HepG2 (cell line): ENCODE data around the gene MAP3K3. TPM values are rescaled to one million over a fixed set of nuclear protein-coding genes. Genes with fewer than 3 reads are reported as not detected.

Experiments used
- CCAR2 ChIP-seq: fragments of 200-400 bp; formaldehyde crosslinking; optimal IDR thresholded peaks from 2 replicates; pipeline ENCODE3; 2018; ENCODE audit warnings: low read depth, mild to moderate bottlenecking, low read length, moderate library complexity
- GATAD2A ChIP-seq: IDR thresholded peaks from 2 replicates; pipeline ENCODE4 v1.6.1; 2016
- NFE2L1 ChIP-seq: sonication (generic); formaldehyde crosslinking; IDR thresholded peaks from 2 replicates; pipeline ENCODE4 v1.4.0; 2020; ENCODE audit warnings: missing genetic modification reagents, mild to moderate bottlenecking, borderline replicate concordance
- NFKB2 ChIP-seq: sonication (generic); formaldehyde crosslinking; IDR thresholded peaks from 2 replicates; pipeline ENCODE4 v1.4.0; 2020; ENCODE audit warnings: missing genetic modification reagents, borderline replicate concordance
- NFYB ChIP-seq: sonication (generic); formaldehyde crosslinking; IDR thresholded peaks from 2 replicates; pipeline ENCODE4 v1.4.0; 2020; ENCODE audit warnings: missing genetic modification reagents
- PAWR ChIP-seq: sonication (generic); formaldehyde crosslinking; IDR thresholded peaks from 2 replicates; pipeline ENCODE4 v1.4.0; 2020; ENCODE audit warnings: missing genetic modification reagents, mild to moderate bottlenecking, borderline replicate concordance
- RBM39 ChIP-seq: fragments of 200-400 bp; formaldehyde crosslinking; IDR thresholded peaks from one replicate; pipeline ENCODE4 v1.6.1; 2018; ENCODE audit warnings: antibody characterized with exemption, mild to moderate bottlenecking, low read depth, low read length; ENCODE audit not compliant: poor library complexity, severe bottlenecking
- TEAD3 ChIP-seq: optimal IDR thresholded peaks from 2 replicates; pipeline ENCODE3; 2016; ENCODE audit warnings: borderline replicate concordance
- ZKSCAN8 ChIP-seq: IDR thresholded peaks from 2 replicates; pipeline ENCODE4 v1.6.1; 2016; ENCODE audit warnings: borderline replicate concordance, missing genetic modification reagents, missing compliant biosample characterization
- ZNF224 ChIP-seq: sonication (generic); formaldehyde crosslinking; IDR thresholded peaks from 2 replicates; pipeline ENCODE4 v1.5.0; 2020; ENCODE audit warnings: mild to moderate bottlenecking, missing genetic modification reagents
- ZNF230 ChIP-seq: sonication (generic); formaldehyde crosslinking; IDR thresholded peaks from 2 replicates; pipeline ENCODE4 v1.4.0; 2020; ENCODE audit warnings: mild to moderate bottlenecking, missing genetic modification reagents
- ZNF337 ChIP-seq: sonication (generic); formaldehyde crosslinking; IDR thresholded peaks from 2 replicates; pipeline ENCODE4 v1.5.1; 2020; ENCODE audit warnings: missing genetic modification reagents, low read depth, mild to moderate bottlenecking, borderline replicate concordance
- ZNF709 ChIP-seq: sonication (generic); formaldehyde crosslinking; IDR thresholded peaks from 2 replicates; pipeline ENCODE4 v1.5.0; 2020; ENCODE audit warnings: mild to moderate bottlenecking, missing genetic modification reagents
- ZNF746 ChIP-seq: sonication (generic); formaldehyde crosslinking; IDR thresholded peaks from 2 replicates; pipeline ENCODE4 v1.8.0; 2022; ENCODE audit warnings: mild to moderate bottlenecking, missing genetic modification reagents
- ZNF777 ChIP-seq: sonication (generic); formaldehyde crosslinking; IDR thresholded peaks from 2 replicates; pipeline ENCODE4 v1.4.0; 2020; ENCODE audit warnings: missing genetic modification reagents
- ZNF782 ChIP-seq: sonication (generic); formaldehyde crosslinking; IDR thresholded peaks from 2 replicates; pipeline ENCODE4 v1.4.0; 2020; ENCODE audit warnings: missing genetic modification reagents, mild to moderate bottlenecking, borderline replicate concordance
- polyA plus RNA-seq, 8 experiments: library from polyadenylated mRNA; depleted of rRNA in 3 of 8; stranded (reverse) in 7 of 8; unstranded in 1 of 8; fragments of >200 nt; fragmentation: Illumina TruSeq in 4 of 8; extraction: Trizol in 4 of 8; gene quantifications; 2 replicates each; pipeline versions ENCODE4 v1.2.1 to v1.2.3, GENCODE V29; 2011 to 2016; ENCODE audit warnings: low read depth in 4 of 8, missing spikeins in 1 of 8, mixed read lengths in 1 of 8; ENCODE audit not compliant: insufficient read depth in 1 of 8
- total RNA-seq, 5 experiments: library from RNA; depleted of rRNA; stranded (reverse); fragments of >200 nt; fragmentation: Illumina TruSeq; extraction: Trizol; gene quantifications; 2 replicates each; pipeline ENCODE4 v1.2.3, GENCODE V29; 2016; ENCODE audit warnings: low read depth in 1 of 5
- TF ChIP-seq, protein P1 (sequence below): sonication (generic); formaldehyde crosslinking; IDR thresholded peaks from 2 replicates; pipeline ENCODE4 v1.4.0; 2020; ENCODE audit warnings: missing genetic modification reagents
- TF ChIP-seq, protein P2 (sequence below): sonication (generic); formaldehyde crosslinking; IDR thresholded peaks from 2 replicates; pipeline ENCODE4 v1.4.0; 2020; ENCODE audit warnings: missing genetic modification reagents
- TF ChIP-seq, protein P3 (sequence below): sonication (generic); formaldehyde crosslinking; IDR thresholded peaks from 2 replicates; pipeline ENCODE4 v1.5.0; 2020; ENCODE audit warnings: missing genetic modification reagents, mild to moderate bottlenecking, borderline replicate concordance

The MAP3K3 gene
- total and polyA plus RNA-seq, 2 of the 13 experiments (the other 11 are each of a cell fraction or from before 2014, with no cell fraction given), result 17.7 to 21.8 TPM

DNA sequence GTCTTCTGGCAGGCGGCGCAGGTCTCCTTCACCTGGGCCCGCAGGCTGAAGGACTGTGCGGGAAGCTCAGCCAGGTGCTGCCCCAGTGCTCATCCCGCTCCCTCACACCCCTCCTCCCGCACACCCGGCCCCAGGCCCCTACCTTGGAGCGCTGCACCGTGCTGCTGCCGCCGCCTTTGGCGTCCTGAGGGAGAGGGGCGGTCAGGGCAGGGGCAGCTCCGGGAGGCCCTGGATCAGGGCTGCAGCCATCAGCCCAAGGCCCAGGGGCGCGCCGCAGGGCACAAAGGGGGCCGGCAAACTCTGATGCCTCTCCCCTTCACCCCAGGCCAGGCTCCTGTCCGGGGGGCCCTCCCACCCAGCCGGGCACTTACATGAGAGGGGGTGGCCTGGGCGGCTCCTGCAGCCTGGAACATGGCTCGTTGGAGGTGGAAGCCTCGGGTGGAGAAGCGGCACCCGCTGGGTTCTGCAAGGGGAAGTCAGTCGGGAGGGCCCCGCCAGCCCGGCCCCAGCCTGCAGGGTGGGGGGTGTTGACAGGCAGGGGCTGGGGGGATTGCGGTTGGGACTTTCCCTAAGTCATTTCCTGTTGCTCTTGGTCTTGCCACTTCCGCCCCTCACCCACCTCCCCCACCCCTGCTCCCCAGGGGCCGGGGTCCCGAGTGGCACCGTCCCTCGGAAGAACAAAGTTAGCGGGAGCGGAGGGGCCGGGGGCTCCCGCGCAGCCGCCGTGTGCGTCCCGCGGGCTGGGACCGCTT, 76.8 kb downstream of the MAP3K3 start (continued):
- no peak for TF ChIP-seq NFKB2
- TF ChIP-seq ZNF782 (CRISPR knock-in tag), result no peak
- TF ChIP-seq PAWR, result no peak
- TF ChIP-seq, protein P1, sequence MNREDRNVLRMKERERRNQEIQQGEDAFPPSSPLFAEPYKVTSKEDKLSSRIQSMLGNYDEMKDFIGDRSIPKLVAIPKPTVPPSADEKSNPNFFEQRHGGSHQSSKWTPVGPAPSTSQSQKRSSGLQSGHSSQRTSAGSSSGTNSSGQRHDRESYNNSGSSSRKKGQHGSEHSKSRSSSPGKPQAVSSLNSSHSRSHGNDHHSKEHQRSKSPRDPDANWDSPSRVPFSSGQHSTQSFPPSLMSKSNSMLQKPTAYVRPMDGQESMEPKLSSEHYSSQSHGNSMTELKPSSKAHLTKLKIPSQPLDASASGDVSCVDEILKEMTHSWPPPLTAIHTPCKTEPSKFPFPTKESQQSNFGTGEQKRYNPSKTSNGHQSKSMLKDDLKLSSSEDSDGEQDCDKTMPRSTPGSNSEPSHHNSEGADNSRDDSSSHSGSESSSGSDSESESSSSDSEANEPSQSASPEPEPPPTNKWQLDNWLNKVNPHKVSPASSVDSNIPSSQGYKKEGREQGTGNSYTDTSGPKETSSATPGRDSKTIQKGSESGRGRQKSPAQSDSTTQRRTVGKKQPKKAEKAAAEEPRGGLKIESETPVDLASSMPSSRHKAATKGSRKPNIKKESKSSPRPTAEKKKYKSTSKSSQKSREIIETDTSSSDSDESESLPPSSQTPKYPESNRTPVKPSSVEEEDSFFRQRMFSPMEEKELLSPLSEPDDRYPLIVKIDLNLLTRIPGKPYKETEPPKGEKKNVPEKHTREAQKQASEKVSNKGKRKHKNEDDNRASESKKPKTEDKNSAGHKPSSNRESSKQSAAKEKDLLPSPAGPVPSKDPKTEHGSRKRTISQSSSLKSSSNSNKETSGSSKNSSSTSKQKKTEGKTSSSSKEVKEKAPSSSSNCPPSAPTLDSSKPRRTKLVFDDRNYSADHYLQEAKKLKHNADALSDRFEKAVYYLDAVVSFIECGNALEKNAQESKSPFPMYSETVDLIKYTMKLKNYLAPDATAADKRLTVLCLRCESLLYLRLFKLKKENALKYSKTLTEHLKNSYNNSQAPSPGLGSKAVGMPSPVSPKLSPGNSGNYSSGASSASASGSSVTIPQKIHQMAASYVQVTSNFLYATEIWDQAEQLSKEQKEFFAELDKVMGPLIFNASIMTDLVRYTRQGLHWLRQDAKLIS (CRISPR knock-in tag), result no peak
- no peak for TF ChIP-seq NFE2L1 (CRISPR knock-in tag)
- no peak for TF ChIP-seq NFYB (CRISPR knock-in tag)
- TF ChIP-seq ZNF224 (CRISPR knock-in tag), result no peak
- TF ChIP-seq ZNF230 (CRISPR knock-in tag), result no peak
- TF ChIP-seq, protein P2, sequence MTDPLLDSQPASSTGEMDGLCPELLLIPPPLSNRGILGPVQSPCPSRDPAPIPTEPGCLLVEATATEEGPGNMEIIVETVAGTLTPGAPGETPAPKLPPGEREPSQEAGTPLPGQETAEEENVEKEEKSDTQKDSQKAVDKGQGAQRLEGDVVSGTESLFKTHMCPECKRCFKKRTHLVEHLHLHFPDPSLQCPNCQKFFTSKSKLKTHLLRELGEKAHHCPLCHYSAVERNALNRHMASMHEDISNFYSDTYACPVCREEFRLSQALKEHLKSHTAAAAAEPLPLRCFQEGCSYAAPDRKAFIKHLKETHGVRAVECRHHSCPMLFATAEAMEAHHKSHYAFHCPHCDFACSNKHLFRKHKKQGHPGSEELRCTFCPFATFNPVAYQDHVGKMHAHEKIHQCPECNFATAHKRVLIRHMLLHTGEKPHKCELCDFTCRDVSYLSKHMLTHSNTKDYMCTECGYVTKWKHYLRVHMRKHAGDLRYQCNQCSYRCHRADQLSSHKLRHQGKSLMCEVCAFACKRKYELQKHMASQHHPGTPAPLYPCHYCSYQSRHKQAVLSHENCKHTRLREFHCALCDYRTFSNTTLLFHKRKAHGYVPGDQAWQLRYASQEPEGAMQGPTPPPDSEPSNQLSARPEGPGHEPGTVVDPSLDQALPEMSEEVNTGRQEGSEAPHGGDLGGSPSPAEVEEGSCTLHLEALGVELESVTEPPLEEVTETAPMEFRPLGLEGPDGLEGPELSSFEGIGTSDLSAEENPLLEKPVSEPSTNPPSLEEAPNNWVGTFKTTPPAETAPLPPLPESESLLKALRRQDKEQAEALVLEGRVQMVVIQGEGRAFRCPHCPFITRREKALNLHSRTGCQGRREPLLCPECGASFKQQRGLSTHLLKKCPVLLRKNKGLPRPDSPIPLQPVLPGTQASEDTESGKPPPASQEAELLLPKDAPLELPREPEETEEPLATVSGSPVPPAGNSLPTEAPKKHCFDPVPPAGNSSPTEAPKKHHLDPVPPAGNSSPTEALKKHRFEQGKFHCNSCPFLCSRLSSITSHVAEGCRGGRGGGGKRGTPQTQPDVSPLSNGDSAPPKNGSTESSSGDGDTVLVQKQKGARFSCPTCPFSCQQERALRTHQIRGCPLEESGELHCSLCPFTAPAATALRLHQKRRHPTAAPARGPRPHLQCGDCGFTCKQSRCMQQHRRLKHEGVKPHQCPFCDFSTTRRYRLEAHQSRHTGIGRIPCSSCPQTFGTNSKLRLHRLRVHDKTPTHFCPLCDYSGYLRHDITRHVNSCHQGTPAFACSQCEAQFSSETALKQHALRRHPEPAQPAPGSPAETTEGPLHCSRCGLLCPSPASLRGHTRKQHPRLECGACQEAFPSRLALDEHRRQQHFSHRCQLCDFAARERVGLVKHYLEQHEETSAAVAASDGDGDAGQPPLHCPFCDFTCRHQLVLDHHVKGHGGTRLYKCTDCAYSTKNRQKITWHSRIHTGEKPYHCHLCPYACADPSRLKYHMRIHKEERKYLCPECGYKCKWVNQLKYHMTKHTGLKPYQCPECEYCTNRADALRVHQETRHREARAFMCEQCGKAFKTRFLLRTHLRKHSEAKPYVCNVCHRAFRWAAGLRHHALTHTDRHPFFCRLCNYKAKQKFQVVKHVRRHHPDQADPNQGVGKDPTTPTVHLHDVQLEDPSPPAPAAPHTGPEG, result no peak
- TF ChIP-seq, protein P3, sequence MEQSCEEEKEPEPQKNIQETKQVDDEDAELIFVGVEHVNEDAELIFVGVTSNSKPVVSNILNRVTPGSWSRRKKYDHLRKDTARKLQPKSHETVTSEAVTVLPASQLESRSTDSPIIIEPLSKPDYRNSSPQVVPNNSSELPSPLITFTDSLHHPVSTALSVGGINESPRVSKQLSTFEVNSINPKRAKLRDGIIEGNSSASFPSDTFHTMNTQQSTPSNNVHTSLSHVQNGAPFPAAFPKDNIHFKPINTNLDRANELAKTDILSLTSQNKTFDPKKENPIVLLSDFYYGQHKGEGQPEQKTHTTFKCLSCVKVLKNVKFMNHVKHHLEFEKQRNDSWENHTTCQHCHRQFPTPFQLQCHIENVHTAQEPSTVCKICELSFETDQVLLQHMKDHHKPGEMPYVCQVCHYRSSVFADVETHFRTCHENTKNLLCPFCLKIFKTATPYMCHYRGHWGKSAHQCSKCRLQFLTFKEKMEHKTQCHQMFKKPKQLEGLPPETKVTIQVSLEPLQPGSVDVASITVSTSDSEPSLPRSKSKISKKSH (CRISPR knock-in tag), result 0 out of 2 replicates have a peak, but pooled peaks have one; percentile 27
- peak; percentile 32 for TF ChIP-seq ZNF777 (CRISPR knock-in tag)
- no peak for TF ChIP-seq CCAR2
- peak; percentile 34; the same call in 1 of the 2 replicates for TF ChIP-seq ZNF746 (CRISPR knock-in tag)
- TF ChIP-seq ZKSCAN8 (CRISPR knock-in tag), result no peak
- 0 out of 2 replicates have a peak, but pooled peaks have one; percentile 27 for TF ChIP-seq GATAD2A (CRISPR knock-in tag)
- TF ChIP-seq ZNF709 (CRISPR knock-in tag), result no peak
- no peak for TF ChIP-seq RBM39
- TF ChIP-seq TEAD3 (CRISPR knock-in tag), result no peak
- TF ChIP-seq ZNF337 (CRISPR knock-in tag), result no peak
